ENCODE data around the gene FLNC. TPM values are rescaled to one million over a fixed set of nuclear protein-coding genes. Genes with fewer than 3 reads are reported as not detected.

Gene FLNC
- total and polyA plus RNA-seq, 9 of the 15 experiments (the other 6 are each of a cell fraction or from before 2014, with no cell fraction given): 0.90 to 155 (median 28.8) TPM

DNA sequence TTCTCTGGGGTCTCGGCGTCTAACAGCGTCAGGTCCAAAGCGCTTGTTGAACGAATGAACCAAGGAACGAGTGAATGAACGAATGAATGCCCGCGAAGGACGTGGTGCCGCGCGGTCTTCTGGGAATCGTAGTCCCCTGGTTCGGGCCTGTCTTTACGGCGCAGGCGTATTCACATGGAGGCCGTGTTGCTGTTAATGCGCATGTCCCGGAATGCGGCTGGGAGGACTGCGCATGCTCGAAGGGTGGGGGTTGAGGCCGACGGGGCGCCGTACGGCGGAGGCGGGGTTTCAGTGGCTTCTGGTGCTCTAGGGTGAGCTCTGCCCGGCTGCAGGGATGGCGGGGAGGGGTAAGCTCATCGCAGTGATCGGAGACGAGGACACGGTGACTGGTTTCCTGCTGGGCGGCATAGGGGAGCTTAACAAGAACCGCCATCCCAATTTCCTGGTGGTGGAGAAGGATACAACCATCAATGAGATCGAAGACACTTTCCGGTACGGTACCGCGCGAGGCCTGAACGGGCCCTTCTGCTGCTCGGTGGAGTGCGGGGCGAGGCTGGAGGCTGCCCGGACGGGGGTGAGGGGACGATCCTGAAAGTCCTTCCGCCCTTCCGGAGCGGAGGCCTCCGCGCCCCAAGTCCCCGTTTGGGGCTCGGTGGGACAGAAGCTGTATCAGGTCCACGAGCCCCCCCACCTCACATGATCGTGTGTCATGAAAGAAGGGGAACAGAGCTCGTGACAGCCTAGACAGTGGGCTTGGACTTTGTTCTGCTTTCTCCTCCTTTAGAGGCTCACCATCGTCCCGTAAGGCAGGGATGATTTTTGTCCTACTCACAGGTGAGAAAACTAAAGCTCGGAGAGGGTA lies 32.6 kb downstream of the FLNC start, which contains the start of gene ATP6V1F (continued):
- peak; percentile 67 for TF ChIP-seq ZNF511 (CRISPR knock-in tag; IDR thresholded peaks at IDR 0.05)
- TF ChIP-seq CBFB (CRISPR knock-in tag; IDR thresholded peaks at IDR 0.05): peak; percentile 32; the same call in 1 of the 2 replicates
- no peak for TF ChIP-seq RFX1 (IDR thresholded peaks at IDR 0.05)
- TF ChIP-seq CTBP1 (IDR thresholded peaks at IDR 0.05; ENCODE audit: borderline replicate concordance): peak; percentile 66
- no peak for TF ChIP-seq HDAC6 (IDR thresholded peaks at IDR 0.05; ENCODE audit: low read depth, low read length)
- no peak for TF ChIP-seq NFIX (CRISPR knock-in tag; IDR thresholded peaks at IDR 0.05; ENCODE audit: low read depth)
- TF ChIP-seq RCOR1 (IDR thresholded peaks at IDR 0.05; ENCODE audit: borderline replicate concordance in 1 of 2, low read depth in 2 of 2, low read length in 2 of 2): peak in 1 of 2 experiments; percentile 32; a peak in 2 of 4 replicates
- 0 out of 2 replicates have a peak, but pooled peaks have one; percentile 17 for TF ChIP-seq ZBTB33 (CRISPR knock-in tag; IDR thresholded peaks at IDR 0.05)
- TF ChIP-seq SAFB2 (IDR thresholded peaks at IDR 0.05; ENCODE audit: borderline replicate concordance, low read depth, low read length, severe bottlenecking): no peak
- peak; percentile 11; the same call in 1 of the 2 replicates for TF ChIP-seq ERF (CRISPR knock-in tag; IDR thresholded peaks at IDR 0.05)
- TF ChIP-seq MTA2 (IDR thresholded peaks at IDR 0.05; ENCODE audit: low read depth): no peak
- TF ChIP-seq IRF1 (CRISPR knock-in tag; IDR thresholded peaks at IDR 0.05; ENCODE audit: borderline replicate concordance): peak; percentile 80; the same call in 1 of the 2 replicates
- TF ChIP-seq TRIM28 (IDR thresholded peaks at IDR 0.05): no peak
- TF ChIP-seq SFPQ (IDR thresholded peaks at IDR 0.05; ENCODE audit: low read depth, low read length): no peak
- peak; percentile 75; the same call in 1 of the 2 replicates for TF ChIP-seq MBD2 (IDR thresholded peaks at IDR 0.05; ENCODE audit: borderline replicate concordance, low read depth)
- no peak for TF ChIP-seq ZNF277 (CRISPR knock-in tag; IDR thresholded peaks at IDR 0.05; ENCODE audit: borderline replicate concordance)
- no peak for TF ChIP-seq NCOA6 (IDR thresholded peaks at IDR 0.05)
- TF ChIP-seq ZNF24 (IDR thresholded peaks at IDR 0.05): peak; percentile 100
- no peak; the same call in 1 of the 2 replicates for TF ChIP-seq DPF2 (IDR thresholded peaks at IDR 0.05)
- TF ChIP-seq ZFP30 (CRISPR knock-in tag; IDR thresholded peaks at IDR 0.05; ENCODE audit: borderline replicate concordance): no peak
